ENCODE measurements around the gene GPC6.

The GPC6 gene

DNA sequence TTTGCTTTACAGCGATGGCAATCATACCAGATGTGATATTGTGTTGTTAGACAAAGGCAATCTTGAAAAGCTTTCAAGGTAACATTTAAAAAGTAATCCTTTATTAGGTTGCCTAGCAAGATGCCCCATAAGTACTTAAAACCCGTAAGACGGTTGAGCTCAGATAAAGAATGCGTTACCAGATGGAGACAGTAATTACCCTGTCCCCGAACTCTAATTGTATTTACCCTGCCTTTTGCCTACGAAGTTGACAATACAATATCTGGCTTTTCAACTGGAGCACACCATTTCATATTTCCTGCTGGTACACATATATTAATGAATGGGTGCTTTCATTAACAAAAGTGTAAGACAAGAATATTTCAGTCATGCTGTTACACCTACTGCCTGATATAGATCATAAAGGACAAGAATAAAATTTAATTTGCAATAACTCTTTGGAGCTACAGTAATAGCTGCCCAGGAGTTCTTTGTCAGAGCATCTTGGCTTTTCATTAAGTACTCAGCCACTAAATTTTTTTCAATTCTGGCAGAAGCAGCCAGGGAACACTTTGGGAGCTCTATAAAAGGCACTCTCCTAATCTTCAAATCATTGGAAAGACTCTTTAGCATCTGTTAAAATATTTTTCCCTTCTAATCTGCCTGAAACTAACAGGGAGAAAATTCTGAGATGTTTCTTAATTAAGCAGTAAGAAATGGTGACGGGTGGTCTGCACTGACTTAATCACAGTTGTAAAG, 1189.1 kb downstream of the GPC6 start:
- in situ Hi-C loops (cut with HindIII; ENCODE audit: low sequenced_read_pairs): no loop called here

DNA sequence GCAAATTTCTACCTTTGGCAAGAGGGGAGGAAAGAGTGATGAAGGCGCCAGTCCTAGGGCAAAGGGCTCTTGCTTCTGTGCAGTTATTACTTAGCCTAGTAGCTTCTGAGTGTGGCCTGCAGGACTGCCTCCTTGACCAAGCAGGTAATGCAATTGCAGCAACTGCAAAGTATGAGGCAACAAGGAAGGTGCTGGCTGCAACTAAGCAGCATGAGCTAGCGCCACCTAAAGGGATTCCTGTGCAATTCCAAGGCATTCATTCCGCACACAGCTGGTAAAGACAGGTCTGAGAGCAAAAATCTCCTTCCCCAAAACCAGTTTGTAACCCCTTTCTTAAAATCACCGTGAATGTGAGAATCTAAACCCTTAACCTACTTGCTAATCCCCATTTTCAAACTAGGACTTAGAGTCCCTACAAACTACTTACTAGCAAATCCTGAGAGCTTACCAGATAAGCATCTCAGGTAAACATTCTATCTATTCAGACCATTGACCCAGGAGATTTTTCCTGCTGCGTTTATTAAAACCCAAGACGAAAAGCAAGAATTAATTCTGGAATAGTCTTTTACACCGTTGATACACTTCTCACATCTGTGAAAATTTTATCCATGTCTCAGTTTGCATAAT, 1190.0 kb downstream of the GPC6 start:
- in situ Hi-C loops (cut with HindIII; ENCODE audit: low sequenced_read_pairs): no loop called here

GRCh38 chr13:94417294-94417693, 1190.7 kb downstream of the GPC6 start:
- in situ Hi-C loops (cut with HindIII; ENCODE audit: low sequenced_read_pairs): no loop called here

- in situ Hi-C loops (cut with HindIII; ENCODE audit: low sequenced_read_pairs): no loop called here
Observed at GRCh38 chr13:94419304-94419924, 1192.8 kb downstream of the GPC6 start.

- in situ Hi-C loops (cut with HindIII; ENCODE audit: low sequenced_read_pairs): no loop called here
Observed at GRCh38 chr13:94419925-94420305, 1193.3 kb downstream of the GPC6 start.

DNA sequence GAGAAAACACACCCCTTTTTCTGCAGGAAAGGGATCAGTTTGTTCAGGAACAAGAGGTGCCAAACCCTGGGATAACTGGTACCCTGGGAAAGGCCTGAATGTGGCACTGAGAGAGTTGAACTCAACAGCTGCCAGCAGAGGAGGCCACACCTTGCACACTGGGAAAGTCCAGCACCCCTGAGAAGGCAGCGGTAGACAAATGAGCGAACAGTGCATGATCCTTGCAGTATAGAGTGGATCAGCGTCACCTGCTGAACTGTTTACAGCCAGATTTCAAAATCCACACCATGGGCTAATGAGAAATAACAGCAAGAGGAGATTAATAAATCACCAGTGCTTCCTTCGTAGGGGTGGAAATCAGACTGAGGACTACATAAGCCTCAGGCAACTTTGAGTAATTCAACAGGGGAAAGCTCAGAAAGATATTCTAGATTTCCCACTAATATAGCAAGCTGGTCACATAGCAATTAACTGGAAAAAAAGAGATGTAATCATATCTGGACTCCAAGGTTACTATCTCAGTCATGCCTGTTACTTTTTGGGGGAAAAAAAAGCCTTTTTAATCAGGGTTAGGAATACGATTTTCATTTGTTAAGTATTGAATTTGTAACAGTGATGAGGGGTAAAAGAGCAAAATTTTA, 1200.8 kb downstream of the GPC6 start:
- in situ Hi-C loops (cut with HindIII; ENCODE audit: low sequenced_read_pairs): no loop called here

GRCh38 chr13:94431574-94431973, 1205.0 kb downstream of the GPC6 start:
- in situ Hi-C loops (cut with HindIII; ENCODE audit: low sequenced_read_pairs): no loop called here

DNA sequence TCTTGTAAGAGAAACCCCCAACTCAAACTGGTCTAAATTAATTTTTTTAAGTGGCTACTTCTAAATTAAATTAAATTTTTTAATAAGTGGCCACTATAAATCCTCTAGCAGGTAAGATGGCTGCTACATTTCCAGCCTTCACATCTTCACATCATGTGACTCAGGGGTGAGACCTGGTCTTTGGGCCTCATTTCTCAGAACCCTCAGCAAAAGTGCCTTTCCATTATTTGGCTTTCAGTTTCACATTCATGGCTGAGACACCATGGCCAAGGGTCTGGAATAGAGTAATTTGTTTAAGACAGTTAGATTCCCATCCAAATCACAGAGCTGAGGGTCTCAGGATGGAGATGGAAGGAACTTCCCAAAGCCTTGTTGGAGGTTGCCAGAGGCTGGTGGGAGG, 1205.4 kb downstream of the GPC6 start:
- in situ Hi-C loops (cut with HindIII; ENCODE audit: low sequenced_read_pairs): no loop called here

GRCh38 chr13:94433055-94433961, 1206.7 kb downstream of the GPC6 start:
- in situ Hi-C loops (cut with HindIII; ENCODE audit: low sequenced_read_pairs): no loop called here

GRCh38 chr13:94435604-94436226, 1209.1 kb downstream of the GPC6 start:
- in situ Hi-C loops (cut with HindIII; ENCODE audit: low sequenced_read_pairs): no loop called here

GRCh38 chr13:94444826-94445225, 1218.2 kb downstream of the GPC6 start:
- in situ Hi-C loops (cut with HindIII; ENCODE audit: low sequenced_read_pairs): no loop called here

DNA sequence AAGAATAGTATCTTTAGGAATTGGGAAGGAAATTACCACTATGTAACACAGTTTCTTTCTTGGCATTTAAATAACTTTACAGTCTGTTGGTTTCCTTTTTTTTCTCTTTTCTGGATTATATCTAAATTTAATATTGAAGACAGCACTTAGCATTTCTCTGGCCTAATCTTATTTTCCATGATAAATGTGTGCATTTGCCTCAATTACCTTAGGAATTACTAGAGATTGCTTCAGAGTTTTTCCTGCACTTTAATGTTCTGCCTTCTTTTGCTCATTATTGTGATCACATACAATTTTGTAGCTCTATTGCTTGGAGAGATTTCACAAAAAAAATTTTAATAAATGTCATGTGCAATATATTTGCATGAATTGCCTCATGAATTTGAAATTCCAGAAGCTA, 1227.7 kb downstream of the GPC6 start:
- in situ Hi-C loops (cut with HindIII; ENCODE audit: low sequenced_read_pairs): no loop called here

- in situ Hi-C loops (cut with HindIII; ENCODE audit: low sequenced_read_pairs): no loop called here
Observed at GRCh38 chr13:94454906-94455305, 1228.3 kb downstream of the GPC6 start.

GRCh38 chr13:94455414-94455813, 1228.8 kb downstream of the GPC6 start:
- in situ Hi-C loops (cut with HindIII; ENCODE audit: low sequenced_read_pairs): no loop called here
